Stimulated activated naive CD8-positive, alpha-beta T cell treated with anti-CD3 and anti-CD28 coated beads, Interleukin-15, amount 100 ng/mL, for 72 hours (primary cell): ENCODE measurements around the gene STX16.
"Not testable (repeated sequence)": the region's sequence is repeated elsewhere in the genome, so short reads cannot be mapped to it uniquely, and the experiment has no call there.

ENCODE experiments used
- ATAC-seq: fragments of 150-1000 bp; cut with Tn5 transposase; 2 replicates; pipeline ENCODE4 v1.10.0; 2021; ENCODE audit warnings: mild to moderate bottlenecking, moderate library complexity
- DNase-seq, 2 donors: peaks; one replicate each; pipeline ENCODE4 v3.0.0; 2021 to 2022
- H3K27ac Mint-ChIP-seq, 2 donors: one replicate each; pipeline ENCODE4 v1.8.0; 2022; ENCODE audit warnings: mild to moderate bottlenecking in 2 of 2, mixed read lengths in 2 of 2, moderate library complexity in 2 of 2
- H3K27me3 Mint-ChIP-seq: one replicate; pipeline ENCODE4 v1.8.0; 2022; ENCODE audit warnings: mixed read lengths
- H3K4me1 Mint-ChIP-seq: one replicate; pipeline ENCODE4 v1.8.0; 2022; ENCODE audit warnings: mild to moderate bottlenecking, mixed read lengths
- H3K4me3 Mint-ChIP-seq, 2 donors: one replicate each; pipeline ENCODE4 v1.8.0; 2022; ENCODE audit warnings: mild to moderate bottlenecking in 2 of 2, mixed read lengths in 2 of 2, moderate library complexity in 1 of 2
- H3K9me3 Mint-ChIP-seq, 2 donors: one replicate each; pipeline ENCODE4 v1.8.0; 2022; ENCODE audit warnings: mixed read lengths in 2 of 2

The STX16 gene

GRCh38 chr20:58639182-58640146, 11.6 kb upstream of the STX16 start:
- DNase-seq (no peak), ATAC-seq (no peak)
- Mint-ChIP-seq H3K4me3 (no peak overlapping the region), H3K27ac (no peak overlapping the region), H3K4me1 (peaks cover 21% of the 10 kb centered on the region), H3K27me3 (peaks cover 14% of the 10 kb centered on the region), H3K9me3 (no peaks in the 10 kb centered on the region)

DNA sequence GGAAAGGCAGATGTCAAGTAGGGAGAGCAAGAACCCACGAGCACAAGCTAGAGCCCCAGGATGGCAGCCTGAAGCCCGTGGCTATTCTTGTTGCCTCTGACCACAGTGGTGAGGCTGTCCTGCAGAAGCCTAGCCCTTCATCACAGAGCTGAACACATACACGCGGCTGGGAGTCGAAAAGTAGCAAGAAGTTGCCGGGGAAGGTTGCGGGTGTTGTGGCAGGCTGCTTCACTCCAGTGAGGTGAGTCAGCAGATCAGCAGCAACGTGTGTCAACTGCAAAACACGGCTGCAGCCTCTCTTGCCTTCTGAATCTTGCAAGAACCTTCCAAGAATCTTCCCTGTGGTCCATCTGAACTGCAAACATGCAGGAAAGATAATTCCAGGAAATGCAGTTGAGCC, 10.6 kb upstream of the STX16 start:
- H3K27ac Mint-ChIP-seq: no peak overlapping the region
- H3K9me3 Mint-ChIP-seq: no peaks in the 10 kb centered on the region
- DNase-seq: no peak
- peaks cover 15% of the 10 kb centered on the region for H3K4me1 Mint-ChIP-seq
- H3K27me3 Mint-ChIP-seq: peaks cover 14% of the 10 kb centered on the region
- H3K4me3 Mint-ChIP-seq: no peak overlapping the region
- no peak for ATAC-seq

GRCh38 chr20:58642441-58642840, 8.6 kb upstream of the STX16 start:
- Mint-ChIP-seq H3K4me1 (peaks cover 6% of the 10 kb centered on the region), H3K27ac (no peak overlapping the region), H3K27me3 (peaks cover 14% of the 10 kb centered on the region), H3K4me3 (no peak overlapping the region), H3K9me3 (no peaks in the 10 kb centered on the region)
- ATAC-seq: no peak
- DNase-seq: no peak

DNA sequence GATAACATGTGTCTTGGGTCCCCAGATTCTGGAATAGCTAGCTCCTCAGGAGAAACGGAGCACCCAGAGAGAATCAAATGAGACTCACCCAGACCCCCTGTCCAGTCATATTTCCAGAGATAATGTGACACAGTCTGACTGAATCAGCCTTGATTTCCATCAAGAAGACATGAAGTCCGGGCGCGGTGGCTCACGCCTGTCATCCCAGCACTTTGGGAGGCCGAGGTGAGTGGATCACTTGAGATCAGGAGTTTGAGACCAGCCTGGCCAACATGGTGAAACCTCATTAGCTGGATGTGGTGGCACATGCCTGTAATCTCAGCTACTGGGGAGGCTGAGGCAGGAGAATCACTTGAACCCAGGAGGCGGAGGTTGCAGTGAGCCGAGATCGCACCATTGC, 8.2 kb upstream of the STX16 start:
- not testable (repeated sequence) for H3K27ac Mint-ChIP-seq, H3K4me1 Mint-ChIP-seq, H3K4me3 Mint-ChIP-seq, H3K9me3 Mint-ChIP-seq, DNase-seq, ATAC-seq
- H3K27me3 Mint-ChIP-seq: peaks cover 14% of the 10 kb centered on the region

- H3K27me3 Mint-ChIP-seq: no peaks in the 10 kb centered on the region
- H3K27ac Mint-ChIP-seq: no peak overlapping the region
- H3K4me3 Mint-ChIP-seq: no peak overlapping the region
- peaks cover 15% of the 10 kb centered on the region for H3K4me1 Mint-ChIP-seq
- ATAC-seq: no peak
- DNase-seq: no peak
- H3K9me3 Mint-ChIP-seq: no peaks in the 10 kb centered on the region
Observed at GRCh38 chr20:58645412-58645968, 5.6 kb upstream of the STX16 start.

DNA sequence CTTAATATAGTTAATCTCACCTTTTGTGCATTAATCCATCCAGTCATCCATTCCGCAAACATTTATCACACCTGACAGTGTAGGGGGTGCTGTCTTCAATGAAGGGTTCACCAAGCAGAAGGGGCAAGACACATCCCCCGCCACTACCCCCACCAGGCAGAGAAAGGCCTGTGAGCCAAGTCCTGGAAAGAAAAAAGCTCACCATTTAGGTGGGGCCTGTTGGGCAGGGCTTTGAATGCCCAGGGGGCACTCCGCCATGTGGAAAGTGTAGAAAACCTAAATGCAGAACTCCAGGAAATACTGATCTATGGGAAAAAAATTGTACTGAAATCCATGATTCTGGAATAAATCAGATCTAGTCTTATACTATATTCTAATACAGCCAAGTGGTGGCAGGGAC, 4.8 kb upstream of the STX16 start:
- no peak overlapping the region for H3K4me3 Mint-ChIP-seq
- ATAC-seq: no peak
- H3K9me3 Mint-ChIP-seq: no peaks in the 10 kb centered on the region
- no peaks in the 10 kb centered on the region for H3K27me3 Mint-ChIP-seq
- DNase-seq: peak in 1 of 2 donors; percentile 5
- H3K27ac Mint-ChIP-seq: no peak overlapping the region
- H3K4me1 Mint-ChIP-seq: peaks cover 15% of the 10 kb centered on the region

DNA sequence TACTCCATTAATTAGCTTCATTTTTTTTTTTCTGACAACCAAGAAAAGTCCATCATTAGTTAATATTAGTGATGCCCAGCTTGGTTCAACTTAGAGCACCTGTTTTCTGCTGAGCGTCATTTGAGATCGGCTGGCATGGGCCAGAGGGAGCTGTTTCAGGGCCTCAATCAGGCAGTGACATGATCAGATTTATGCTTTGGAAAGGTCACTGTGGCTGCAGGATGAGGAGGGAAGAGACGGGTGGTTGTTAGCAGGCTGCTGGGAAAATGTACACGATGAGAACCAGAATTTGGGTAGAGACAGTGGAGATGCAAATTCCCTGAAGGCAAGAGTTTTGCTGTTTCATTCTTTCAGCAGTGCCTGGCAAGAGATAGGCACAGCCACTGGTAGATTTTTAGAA, 4.4 kb upstream of the STX16 start:
- H3K9me3 Mint-ChIP-seq: no peaks in the 10 kb centered on the region
- H3K27me3 Mint-ChIP-seq: no peaks in the 10 kb centered on the region
- H3K4me3 Mint-ChIP-seq: no peak overlapping the region
- DNase-seq (peak in 1 of 2 donors; percentile 5), ATAC-seq (no peak)
- H3K4me1 Mint-ChIP-seq: peaks cover 15% of the 10 kb centered on the region
- H3K27ac Mint-ChIP-seq: no peak overlapping the region

- Mint-ChIP-seq H3K27ac (no peak overlapping the region), H3K9me3 (no peaks in the 10 kb centered on the region)
Observed at GRCh38 chr20:58647162-58647795, 3.8 kb upstream of the STX16 start.

GRCh38 chr20:58647796-58648501, 3.1 kb upstream of the STX16 start:
- H3K4me3 Mint-ChIP-seq: no peak overlapping the region
- peaks cover 16% of the 10 kb centered on the region for H3K4me1 Mint-ChIP-seq
- DNase-seq (no peak), ATAC-seq (no peak)
- H3K27ac Mint-ChIP-seq: no peak overlapping the region
- no peaks in the 10 kb centered on the region for H3K9me3 Mint-ChIP-seq
- no peaks in the 10 kb centered on the region for H3K27me3 Mint-ChIP-seq

More at GRCh38 chr20:58647162-58647795, 3.8 kb upstream of the STX16 start:
- peaks cover 15% of the 10 kb centered on the region for H3K4me1 Mint-ChIP-seq
- no peaks in the 10 kb centered on the region for H3K27me3 Mint-ChIP-seq
- no peak overlapping the region for H3K4me3 Mint-ChIP-seq
- ATAC-seq (no peak), DNase-seq (no peak)

DNA sequence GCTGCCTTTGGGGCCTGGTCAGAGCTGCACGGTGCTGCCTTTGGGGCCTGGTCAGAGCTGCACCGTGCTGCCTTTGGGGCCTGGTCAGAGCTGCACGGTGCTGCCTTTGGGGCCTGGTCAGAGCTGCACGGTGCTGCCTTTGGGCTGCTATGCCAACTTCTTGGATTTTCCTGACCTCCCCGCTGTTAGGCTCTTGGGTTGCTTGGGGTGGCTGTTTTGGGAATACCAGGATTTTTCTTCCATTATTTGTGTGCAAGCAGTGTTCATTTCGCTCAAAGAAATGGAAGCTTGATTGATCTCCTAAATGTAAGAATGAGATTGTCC, 2.6 kb upstream of the STX16 start:
- not testable (repeated sequence) for H3K27me3 Mint-ChIP-seq, H3K27ac Mint-ChIP-seq, ATAC-seq, H3K9me3 Mint-ChIP-seq, DNase-seq
- Mint-ChIP-seq H3K4me1 (peaks cover 21% of the 10 kb centered on the region), H3K4me3 (peak overlapping the region; percentile 66 to 85)

DNA sequence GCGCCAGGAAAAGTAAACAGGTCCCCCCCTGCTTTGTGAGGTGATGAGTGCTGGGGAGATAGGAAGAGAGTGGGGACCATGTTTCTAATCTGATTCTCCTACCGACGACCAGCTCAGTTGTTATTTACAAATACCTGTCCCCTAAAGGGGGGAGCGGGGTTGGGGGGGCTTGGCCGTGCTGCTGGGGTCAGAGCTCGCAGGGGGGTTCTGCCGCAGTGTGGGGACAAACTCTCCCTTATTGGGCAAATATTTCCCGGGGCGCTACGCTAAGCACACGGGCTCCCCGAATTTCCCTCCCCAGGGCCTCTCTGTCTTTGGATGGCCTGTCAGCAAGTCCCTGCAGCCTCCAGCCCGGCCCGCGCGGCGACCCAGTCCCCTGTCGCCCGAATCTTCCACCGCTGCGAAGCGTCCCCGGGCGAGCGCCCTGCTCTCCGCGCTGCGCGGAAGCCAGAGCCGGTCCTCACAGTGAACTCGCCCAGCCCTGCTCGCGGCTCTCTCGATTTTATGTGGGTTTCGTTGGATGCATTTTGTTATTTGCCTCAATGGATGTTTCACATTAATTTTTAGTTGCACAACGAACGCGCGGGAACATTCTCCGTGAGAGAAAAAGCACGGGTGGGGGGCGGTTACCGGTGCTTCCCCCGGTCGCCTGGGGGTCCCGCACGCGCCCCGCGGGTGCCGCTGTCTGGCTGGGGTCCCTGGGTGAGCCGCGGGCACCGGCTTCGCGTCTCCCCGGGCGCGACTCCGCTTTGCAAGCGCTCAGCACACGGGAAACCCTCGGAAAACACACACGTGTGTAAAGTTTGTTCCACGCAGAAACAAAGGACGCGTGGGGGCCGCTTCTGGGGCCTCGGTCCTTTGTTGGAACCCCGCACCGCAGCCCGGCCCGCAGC, 1.5 kb upstream of the STX16 start:
- peak overlapping the region; percentile 66 to 85 for H3K4me3 Mint-ChIP-seq
- peak; percentile 42 for DNase-seq

DNA sequence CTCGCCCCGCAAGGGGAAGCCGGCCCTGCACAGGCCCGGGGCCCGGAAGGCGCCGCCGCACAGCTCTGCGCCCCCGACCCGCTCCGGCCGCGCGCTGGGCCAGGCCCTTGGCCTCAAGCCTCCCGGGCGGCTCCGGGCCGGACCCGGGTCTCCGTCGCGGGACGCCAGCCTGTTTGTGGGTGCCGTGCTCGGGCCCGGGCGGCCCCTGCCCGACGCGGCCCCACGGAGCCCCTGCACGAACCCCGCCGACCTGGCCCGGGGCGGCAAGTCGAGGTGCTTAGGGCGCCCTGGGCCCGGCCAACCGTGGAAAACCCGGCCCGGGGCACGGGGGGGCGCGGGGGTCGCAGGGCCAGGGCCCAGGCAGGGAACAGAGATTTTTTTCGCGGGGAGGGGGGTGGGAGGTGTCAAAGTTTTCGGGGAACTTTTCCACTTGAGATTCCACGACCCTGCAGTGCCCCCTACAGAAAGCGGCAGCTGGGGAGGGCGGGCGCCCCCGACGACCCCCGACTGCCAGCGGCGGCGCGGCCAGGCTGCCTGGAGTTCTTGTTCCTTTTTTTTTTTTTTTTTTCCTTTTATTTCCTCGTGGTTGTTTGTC, 805 bp upstream of the STX16 start:
- Mint-ChIP-seq H3K27ac (peak overlapping the region; percentile 100), H3K4me1 (peaks cover 21% of the 10 kb centered on the region), H3K9me3 (no peaks in the 10 kb centered on the region), H3K4me3 (peak overlapping the region; percentile 89 to 100), H3K27me3 (no peaks in the 10 kb centered on the region)
- DNase-seq: peak; percentile 62 to 64
- peak; percentile 39 for ATAC-seq

More for the DNA sequence above, 1.5 kb upstream of the STX16 start:
- H3K27me3 Mint-ChIP-seq: no peaks in the 10 kb centered on the region
- peak; percentile 0 for ATAC-seq
- H3K4me1 Mint-ChIP-seq: peaks cover 21% of the 10 kb centered on the region
- no peaks in the 10 kb centered on the region for H3K9me3 Mint-ChIP-seq
- H3K27ac Mint-ChIP-seq: peak overlapping the region; percentile 92 to 96

DNA sequence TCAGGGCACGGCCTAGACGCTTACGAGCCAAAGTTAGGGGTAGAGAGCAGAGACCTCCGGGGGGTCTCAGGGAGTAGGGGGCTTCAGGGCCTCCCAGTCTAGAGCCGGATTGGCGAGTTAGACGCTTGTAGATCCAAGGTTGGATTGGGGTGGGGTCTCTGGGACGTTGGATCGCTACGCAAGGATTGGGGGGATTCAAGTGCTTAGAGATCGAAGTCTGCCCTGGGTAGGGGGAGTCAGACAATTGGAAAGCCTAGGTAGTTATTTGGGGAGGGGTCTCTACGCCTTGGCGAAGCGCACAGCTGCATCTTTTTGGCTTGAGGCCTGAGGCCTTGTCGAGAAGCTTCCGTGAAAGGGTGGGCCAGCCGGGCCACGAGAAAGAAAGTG, 469 bp downstream of the STX16 start:
- H3K4me3 Mint-ChIP-seq: peak overlapping the region; percentile 89 to 100
- no peaks in the 10 kb centered on the region for H3K27me3 Mint-ChIP-seq
- peak overlapping the region; percentile 100 for H3K27ac Mint-ChIP-seq
- H3K9me3 Mint-ChIP-seq: no peaks in the 10 kb centered on the region
- DNase-seq (peak in 1 of 2 donors; percentile 19), ATAC-seq (no peak)
- peaks cover 30% of the 10 kb centered on the region for H3K4me1 Mint-ChIP-seq

DNA sequence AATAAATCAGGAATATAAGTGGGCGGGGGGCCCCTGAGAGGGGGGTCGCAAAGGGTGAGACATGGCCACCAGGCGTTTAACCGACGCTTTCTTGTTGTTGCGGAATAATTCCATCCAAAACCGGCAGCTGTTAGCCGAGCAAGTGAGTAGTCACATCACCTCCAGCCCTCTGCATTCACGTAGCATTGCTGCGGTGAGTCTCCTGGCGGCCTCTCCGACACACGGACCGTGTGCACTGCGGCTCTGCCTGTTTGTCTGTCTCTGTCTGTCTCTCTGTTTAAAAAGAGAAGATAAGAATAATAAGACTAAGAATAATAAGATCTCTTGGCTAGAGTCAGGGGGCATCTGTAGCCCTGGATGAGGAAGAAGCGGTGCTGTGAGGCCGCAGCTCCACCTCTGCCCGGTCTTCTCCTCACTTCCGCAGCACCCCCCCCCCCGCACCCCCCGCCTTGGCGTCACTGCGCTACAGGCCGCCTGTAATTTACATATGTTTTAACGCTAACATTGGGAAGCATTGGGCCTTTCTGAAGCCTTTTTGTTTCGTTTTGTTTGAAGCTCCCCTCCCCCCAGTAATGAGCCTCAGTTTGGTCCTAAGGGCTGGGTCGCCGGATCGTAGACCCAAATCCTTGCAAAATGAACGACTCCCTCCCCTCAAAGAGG, 993 bp downstream of the STX16 start:
- H3K27me3 Mint-ChIP-seq: no peaks in the 10 kb centered on the region
- peak overlapping the region; percentile 89 to 100 for H3K4me3 Mint-ChIP-seq
- DNase-seq: peak; percentile 68 to 69
- ATAC-seq: peak; percentile 60
- H3K27ac Mint-ChIP-seq: peak overlapping the region; percentile 100
- peaks cover 35% of the 10 kb centered on the region for H3K4me1 Mint-ChIP-seq
- no peaks in the 10 kb centered on the region for H3K9me3 Mint-ChIP-seq
